ENCODE results near the gene ANKRD12. TPM values are rescaled to one million over a fixed set of nuclear protein-coding genes. Genes with fewer than 3 reads are reported as not detected.

ANKRD12 gene
- total RNA-seq, 1 donor from 2014 or later = 53.5 TPM

GRCh38 chr18:9096007-9096371 is 40.6 kb upstream of the ANKRD12 start:
- no peaks in the 10 kb centered on the region for H3K9me3 ChIP-seq
- H3K4me1 ChIP-seq = no peaks in the 10 kb centered on the region
- no peak for DNase-seq (ENCODE audit: extremely low spot score in 2 of 2)
- no peaks in the 10 kb centered on the region for H3K27me3 ChIP-seq
- no peak overlapping the region for H3K27ac ChIP-seq
- intact Hi-C loops (cut with DNase I) = no loop called here
- TF ChIP-seq POLR2A (IDR thresholded peaks at IDR 0.05) (no peak), POLR2AphosphoS5 (IDR thresholded peaks at IDR 0.05; ENCODE audit: insufficient read depth in 1 of 2, low read depth in 1 of 2) (no peak)
- TF ChIP-seq, protein P1, sequence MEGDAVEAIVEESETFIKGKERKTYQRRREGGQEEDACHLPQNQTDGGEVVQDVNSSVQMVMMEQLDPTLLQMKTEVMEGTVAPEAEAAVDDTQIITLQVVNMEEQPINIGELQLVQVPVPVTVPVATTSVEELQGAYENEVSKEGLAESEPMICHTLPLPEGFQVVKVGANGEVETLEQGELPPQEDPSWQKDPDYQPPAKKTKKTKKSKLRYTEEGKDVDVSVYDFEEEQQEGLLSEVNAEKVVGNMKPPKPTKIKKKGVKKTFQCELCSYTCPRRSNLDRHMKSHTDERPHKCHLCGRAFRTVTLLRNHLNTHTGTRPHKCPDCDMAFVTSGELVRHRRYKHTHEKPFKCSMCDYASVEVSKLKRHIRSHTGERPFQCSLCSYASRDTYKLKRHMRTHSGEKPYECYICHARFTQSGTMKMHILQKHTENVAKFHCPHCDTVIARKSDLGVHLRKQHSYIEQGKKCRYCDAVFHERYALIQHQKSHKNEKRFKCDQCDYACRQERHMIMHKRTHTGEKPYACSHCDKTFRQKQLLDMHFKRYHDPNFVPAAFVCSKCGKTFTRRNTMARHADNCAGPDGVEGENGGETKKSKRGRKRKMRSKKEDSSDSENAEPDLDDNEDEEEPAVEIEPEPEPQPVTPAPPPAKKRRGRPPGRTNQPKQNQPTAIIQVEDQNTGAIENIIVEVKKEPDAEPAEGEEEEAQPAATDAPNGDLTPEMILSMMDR (IDR thresholded peaks at IDR 0.05) = no peak
- H3K4me3 ChIP-seq = no peak overlapping the region
- H3K36me3 ChIP-seq = no peaks in the 10 kb centered on the region

- no peak for DNase-seq (ENCODE audit: extremely low spot score in 2 of 2)
- TF ChIP-seq, protein P1 (IDR thresholded peaks at IDR 0.05) = no peak
- no peak for TF ChIP-seq POLR2AphosphoS5 (IDR thresholded peaks at IDR 0.05; ENCODE audit: insufficient read depth in 1 of 2, low read depth in 1 of 2)
- no peak for TF ChIP-seq POLR2A (IDR thresholded peaks at IDR 0.05)
- Histone ChIP-seq H3K4me3 (no peak overlapping the region), H3K36me3 (no peaks in the 10 kb centered on the region), H3K27me3 (no peaks in the 10 kb centered on the region), H3K4me1 (peaks cover 7% of the 10 kb centered on the region), H3K9me3 (no peaks in the 10 kb centered on the region), H3K27ac (no peak overlapping the region)
- intact Hi-C loops (cut with DNase I) = no loop called here
Observed at GRCh38 chr18:9096685-9097084, 39.9 kb upstream of the ANKRD12 start.

DNA sequence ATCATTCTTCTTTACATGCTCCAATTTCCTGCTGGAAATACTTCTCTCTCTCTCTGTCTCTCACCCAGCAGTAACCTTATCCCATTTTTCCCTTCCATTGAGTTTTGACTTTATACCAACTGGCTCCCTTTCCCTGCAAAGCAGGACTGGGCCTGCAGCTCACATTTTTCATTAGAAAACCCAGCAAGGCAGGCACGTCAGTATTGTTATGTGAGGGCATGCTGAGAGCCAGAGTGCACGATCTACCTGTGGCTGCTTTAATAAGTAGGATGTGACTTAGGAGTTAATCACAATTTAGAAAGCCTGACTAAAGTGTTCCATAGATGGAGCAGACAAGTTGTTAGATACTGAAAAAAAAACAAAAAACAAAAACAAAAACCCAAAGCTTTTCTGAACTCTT is 39.2 kb upstream of the ANKRD12 start:
- peaks cover 9% of the 10 kb centered on the region for H3K4me1 ChIP-seq
- no peak for TF ChIP-seq POLR2A (IDR thresholded peaks at IDR 0.05)
- no peak for TF ChIP-seq POLR2AphosphoS5 (IDR thresholded peaks at IDR 0.05; ENCODE audit: insufficient read depth in 1 of 2, low read depth in 1 of 2)
- TF ChIP-seq, protein P1 (IDR thresholded peaks at IDR 0.05) = no peak
- H3K4me3 ChIP-seq = no peak overlapping the region
- H3K9me3 ChIP-seq = no peaks in the 10 kb centered on the region
- no peak for DNase-seq (ENCODE audit: extremely low spot score in 2 of 2)
- intact Hi-C loops (cut with DNase I) = no loop called here
- H3K27me3 ChIP-seq = no peaks in the 10 kb centered on the region
- no peak overlapping the region for H3K27ac ChIP-seq
- no peaks in the 10 kb centered on the region for H3K36me3 ChIP-seq

DNA sequence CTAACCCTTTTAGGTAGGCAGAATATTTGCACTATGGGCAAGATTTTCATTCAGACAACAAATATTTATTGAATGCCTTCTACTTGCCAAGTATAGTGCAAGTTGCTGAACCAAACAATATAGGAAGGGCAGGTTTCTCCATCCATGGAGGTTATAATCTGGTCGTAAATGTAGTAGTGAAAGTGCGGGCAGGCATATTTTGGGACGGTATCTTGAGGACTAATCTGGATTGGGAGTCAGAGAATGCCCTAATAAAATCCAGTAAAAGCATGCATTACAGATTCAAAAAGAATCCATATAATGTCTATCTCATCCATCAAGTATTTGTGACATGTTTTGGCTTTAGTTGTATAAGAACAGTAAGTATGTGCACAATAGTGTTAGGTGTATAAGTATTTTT is 35.8 kb upstream of the ANKRD12 start:
- Histone ChIP-seq H3K36me3 (no peaks in the 10 kb centered on the region), H3K4me1 (peaks cover 35% of the 10 kb centered on the region), H3K9me3 (no peaks in the 10 kb centered on the region), H3K27me3 (no peaks in the 10 kb centered on the region), H3K4me3 (no peak overlapping the region), H3K27ac (peak overlapping the region; percentile 93)
- DNase-seq (ENCODE audit: extremely low spot score in 2 of 2) = no peak
- intact Hi-C loops (cut with DNase I) = no loop called here
- TF ChIP-seq POLR2AphosphoS5 (IDR thresholded peaks at IDR 0.05; ENCODE audit: insufficient read depth in 1 of 2, low read depth in 1 of 2) (no peak), POLR2A (IDR thresholded peaks at IDR 0.05) (no peak)
- TF ChIP-seq, protein P1 (IDR thresholded peaks at IDR 0.05) = no peak

DNA sequence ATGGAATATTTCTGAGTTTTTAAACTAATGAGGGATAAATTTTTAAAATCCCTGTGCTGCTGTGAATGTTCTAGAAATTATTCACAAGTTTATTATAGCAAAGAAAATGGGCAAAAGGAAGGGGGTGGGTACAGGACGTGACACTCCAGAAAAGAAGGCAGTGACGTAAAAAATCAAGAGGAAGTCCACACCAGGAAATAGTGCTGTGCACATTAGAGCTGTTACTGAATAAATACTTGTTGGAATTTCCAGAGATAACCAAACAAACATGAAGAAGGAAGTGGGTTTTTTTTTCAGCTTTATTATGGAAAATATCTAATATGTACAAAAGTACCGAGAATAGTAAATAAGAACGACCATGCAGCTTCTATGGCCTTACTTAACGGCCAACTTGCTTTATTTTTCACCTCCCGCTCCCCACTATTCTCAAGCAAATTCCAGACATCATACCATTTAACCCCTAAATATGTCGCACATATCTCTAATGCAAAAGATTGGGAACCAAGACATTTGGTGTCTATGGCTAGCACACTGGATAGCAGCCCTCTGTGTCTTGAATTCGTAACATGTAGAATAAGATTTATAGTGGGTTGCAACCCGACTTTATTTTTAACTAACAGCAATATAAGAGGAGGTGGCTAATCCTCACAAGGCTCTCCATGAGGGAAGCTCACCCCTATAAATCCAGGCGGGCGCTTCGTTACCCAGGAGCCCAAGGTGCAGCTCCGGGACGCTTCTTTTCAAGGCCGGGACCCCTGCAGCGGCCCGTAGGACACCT is 34.7 kb upstream of the ANKRD12 start:
- no peaks in the 10 kb centered on the region for H3K9me3 ChIP-seq
- peak overlapping the region; percentile 47 to 78 for H3K4me3 ChIP-seq
- intact Hi-C loops (cut with DNase I) = loop anchor here (1.0 to 2.0 kb wide), 2 partner anchors 35 to 373 kb away; partner anchors contain the start of gene RALBP1
- H3K27ac ChIP-seq = peak overlapping the region; percentile 93
- H3K4me1 ChIP-seq = peaks cover 46% of the 10 kb centered on the region
- TF ChIP-seq POLR2AphosphoS5 (IDR thresholded peaks at IDR 0.05; ENCODE audit: insufficient read depth in 1 of 2, low read depth in 1 of 2) = peak in 1 of 2 donors; percentile 21
- TF ChIP-seq POLR2A (IDR thresholded peaks at IDR 0.05) = no peak
- TF ChIP-seq, protein P1 (IDR thresholded peaks at IDR 0.05) = no peak
- H3K27me3 ChIP-seq = no peaks in the 10 kb centered on the region
- H3K36me3 ChIP-seq = no peaks in the 10 kb centered on the region
- no peak for DNase-seq (ENCODE audit: extremely low spot score in 2 of 2)
